Spleen (tissue), 11 donors: ENCODE results near the gene EMC10. TPM values are rescaled to one million over a fixed set of nuclear protein-coding genes. Genes with fewer than 3 reads are reported as not detected.
"Not testable (repeated sequence)": the region's sequence is repeated elsewhere in the genome, so short reads cannot be mapped to it uniquely, and the experiment has no call there.

Source experiments
- DNase-seq: peaks from one replicate; pipeline ENCODE4 v3.0.0-alpha.2; 2020
- H3K27ac ChIP-seq, 8 donors: fragments of 200-600 bp; sonication (generic) in 7 of 8; 1 replicate in 4 of 8; 2 replicates in 4 of 8; pipeline versions ENCODE4 v1.5.0 to v1.8.0; 2016 to 2021; ENCODE audit warnings: inconsistent platforms in 4 of 8, mild to moderate bottlenecking in 4 of 8, moderate library complexity in 1 of 8
- H3K27me3 ChIP-seq, 7 donors: fragments of 200-600 bp; sonication (generic) in 6 of 7; replicated peaks in 1 of 7; 1 replicate in 4 of 7; 2 replicates in 3 of 7; pipeline versions ENCODE4 v1.5.0 to v1.8.0; 2016 to 2021; ENCODE audit warnings: inconsistent platforms in 3 of 7, mild to moderate bottlenecking in 1 of 7
- H3K36me3 ChIP-seq, 6 donors: fragments of 200-600 bp; sonication (generic) in 5 of 6; 1 replicate in 4 of 6; 2 replicates in 2 of 6; pipeline versions ENCODE4 v1.5.0 to v1.8.0; 2016 to 2021; ENCODE audit warnings: inconsistent platforms in 2 of 6
- H3K4me1 ChIP-seq, 6 donors: fragments of 200-600 bp; sonication (generic) in 5 of 6; 1 replicate in 3 of 6; 2 replicates in 3 of 6; pipeline versions ENCODE4 v1.5.0 to v1.8.0; 2016 to 2021; ENCODE audit warnings: inconsistent platforms in 3 of 6
- H3K4me3 ChIP-seq, 8 donors: fragments of 200-600 bp; sonication (generic) in 7 of 8; 1 replicate in 4 of 8; 2 replicates in 4 of 8; pipeline versions ENCODE4 v1.5.0 to v1.8.0; 2016 to 2021; ENCODE audit warnings: inconsistent platforms in 4 of 8, mild to moderate bottlenecking in 4 of 8, moderate library complexity in 2 of 8
- H3K9me3 ChIP-seq, 8 donors: fragments of 200-600 bp; sonication (generic) in 7 of 8; 1 replicate in 4 of 8; 2 replicates in 4 of 8; pipeline versions ENCODE4 v1.5.0 to v1.8.0; 2016 to 2021; ENCODE audit warnings: inconsistent platforms in 4 of 8
- POLR2A ChIP-seq, 3 donors: fragments of 450-650 bp; IDR thresholded peaks; one replicate each; pipeline ENCODE4 v1.5.1; 2017; ENCODE audit warnings: antibody characterized with exemption in 3 of 3, mild to moderate bottlenecking in 1 of 3
- POLR2AphosphoS5 ChIP-seq, 3 donors: sonication (generic); formaldehyde crosslinking; IDR thresholded peaks; one replicate each; pipeline ENCODE4 v1.5.1; 2017; ENCODE audit warnings: antibody characterized with exemption in 3 of 3
- WGBS, 5 donors: extraction: QIAGEN DNeasy Blood & Tissue Kit in 3 of 5; methylation state at CpG; one replicate each; pipeline versions ENCODE4 v1.1.5 to v1.1.7; 2013 to 2018; 5-methylcytosine and 5-hydroxymethylcytosine counted together
- intact Hi-C: fragments of 100-400 bp; cut with DNase I; formaldehyde crosslinking; loops from one replicate; pipeline ENCODE4 v1.15.0; 2023; ENCODE audit warnings: low total_unique reads
- polyA plus RNA-seq, 3 donors: library from polyadenylated mRNA; stranded (reverse); fragments of 200-250 nt; gene quantifications; one replicate each; pipeline ENCODE4 v1.2.1, GENCODE V29; 2013
- total RNA-seq, 7 donors: library from RNA; depleted of rRNA in 3 of 7; stranded (reverse); fragments of >200 nt in 3 of 7; fragmentation: NEBNext Ultra II Directional in 4 of 7; extraction: Animal tissue kit (Norgen Biotek cat#: 25700) in 4 of 7; gene quantifications; one replicate each; pipeline versions ENCODE4 v1.1.0 to v1.2.1, GENCODE V29; 2016 to 2021
- TF ChIP-seq, protein P1 (sequence below), 11 experiments: fragments of 200-600 bp in 7 of 11; fragments of 450-650 bp in 4 of 11; sonication (generic) in 4 of 11; IDR thresholded peaks in 8 of 11; conservative IDR thresholded peaks in 3 of 11; 1 replicate in 7 of 11; 2 replicates in 4 of 11; pipeline versions ENCODE4 v1.4.0 to v1.8.0; 2016 to 2021; ENCODE audit warnings: antibody characterized with exemption in 11 of 11, inconsistent platforms in 4 of 11, mild to moderate bottlenecking in 1 of 11
- donor health status: healthy with polysubstance abuse.
- donor health status: DM: no; HTN: no; CAD: no; lungs with moderate emphysema.
- donor health status: DM: no; HTN: no; CAD: no.
- donor health status: Bipolar disorder and iron deficiency.
- donor health status: healthy.
- donor health status: DM: no; HTN: no; CAD: no.
- donor health status: DM: yes; HTN: yes; CAD: no.

EMC10 gene
- total and polyA plus RNA-seq, 10 donors, result 31.0 to 72.6 (median 60.1) TPM

DNA sequence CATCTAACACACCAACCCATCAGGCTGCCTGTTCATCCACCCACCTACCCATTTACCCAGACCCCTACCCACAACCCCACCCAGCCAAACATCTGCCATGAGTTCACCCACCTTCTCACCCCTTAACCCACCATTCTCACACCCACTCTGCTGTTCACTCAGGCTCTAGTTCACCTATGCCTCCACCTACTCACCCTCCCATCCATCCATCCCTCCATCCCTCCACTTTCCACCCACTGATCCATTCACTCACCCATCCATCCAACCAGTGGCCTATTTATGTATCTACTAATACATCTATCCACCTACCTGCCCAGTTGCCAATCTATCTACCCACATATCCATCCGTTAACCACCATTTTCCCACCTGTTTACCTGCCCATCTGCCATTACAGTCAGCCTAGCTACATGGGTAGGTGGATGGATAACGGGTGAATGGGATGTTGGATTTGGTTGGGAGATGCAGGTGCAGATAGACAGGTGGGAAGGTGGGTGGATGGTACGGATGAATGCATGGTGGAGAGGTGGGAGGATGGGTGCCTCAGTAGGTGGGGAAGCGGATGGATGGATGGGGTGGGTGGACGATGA lies 38.4 kb upstream of the EMC10 start:
- no peaks in the 10 kb centered on the region for H3K9me3 ChIP-seq
- no peak overlapping the region for H3K27ac ChIP-seq
- TF ChIP-seq POLR2AphosphoS5 (IDR thresholded peaks at IDR 0.05) (no peak), POLR2A (IDR thresholded peaks at IDR 0.05) (no peak)
- TF ChIP-seq, protein P1, sequence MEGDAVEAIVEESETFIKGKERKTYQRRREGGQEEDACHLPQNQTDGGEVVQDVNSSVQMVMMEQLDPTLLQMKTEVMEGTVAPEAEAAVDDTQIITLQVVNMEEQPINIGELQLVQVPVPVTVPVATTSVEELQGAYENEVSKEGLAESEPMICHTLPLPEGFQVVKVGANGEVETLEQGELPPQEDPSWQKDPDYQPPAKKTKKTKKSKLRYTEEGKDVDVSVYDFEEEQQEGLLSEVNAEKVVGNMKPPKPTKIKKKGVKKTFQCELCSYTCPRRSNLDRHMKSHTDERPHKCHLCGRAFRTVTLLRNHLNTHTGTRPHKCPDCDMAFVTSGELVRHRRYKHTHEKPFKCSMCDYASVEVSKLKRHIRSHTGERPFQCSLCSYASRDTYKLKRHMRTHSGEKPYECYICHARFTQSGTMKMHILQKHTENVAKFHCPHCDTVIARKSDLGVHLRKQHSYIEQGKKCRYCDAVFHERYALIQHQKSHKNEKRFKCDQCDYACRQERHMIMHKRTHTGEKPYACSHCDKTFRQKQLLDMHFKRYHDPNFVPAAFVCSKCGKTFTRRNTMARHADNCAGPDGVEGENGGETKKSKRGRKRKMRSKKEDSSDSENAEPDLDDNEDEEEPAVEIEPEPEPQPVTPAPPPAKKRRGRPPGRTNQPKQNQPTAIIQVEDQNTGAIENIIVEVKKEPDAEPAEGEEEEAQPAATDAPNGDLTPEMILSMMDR (IDR thresholded peaks at IDR 0.05 in 8 of 11, conservative IDR thresholded peaks at IDR 0.05 in 3 of 11), result no peak
- 90 to 97% (median 92%) methylated on average over 5 of the region's 5 CpGs for WGBS, 5 donors
- H3K27me3 ChIP-seq, result peaks cover 0 to 17% (median 0%) of the 10 kb centered on the region in 7 donors
- intact Hi-C loops, result no loop called here
- no peak overlapping the region for H3K4me3 ChIP-seq
- peaks cover 0 to 25% (median 14%) of the 10 kb centered on the region in 6 donors for H3K4me1 ChIP-seq
- no peak for DNase-seq
- H3K36me3 ChIP-seq, result no peaks in the 10 kb centered on the region

DNA sequence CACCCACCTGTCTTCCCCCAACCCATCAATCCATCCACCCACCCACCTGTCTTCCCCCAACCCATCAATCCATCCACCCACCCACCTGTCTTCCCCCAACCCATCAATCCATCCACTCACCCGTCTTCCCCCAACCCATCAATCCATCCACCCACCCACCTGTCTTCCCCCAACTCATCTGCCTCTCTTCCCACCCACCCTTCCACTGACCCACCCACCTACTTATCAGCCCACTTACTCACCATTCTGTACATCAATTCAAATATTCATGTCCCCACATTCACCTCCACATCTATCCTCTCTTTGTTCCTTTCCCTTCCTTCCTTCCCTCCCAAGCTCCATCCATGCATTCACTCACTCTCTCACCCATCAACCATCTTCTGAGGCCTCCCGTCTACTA lies 37.2 kb upstream of the EMC10 start:
- intact Hi-C loops, DNase-seq, H3K36me3 ChIP-seq, H3K9me3 ChIP-seq, H3K27ac ChIP-seq, H3K27me3 ChIP-seq, H3K4me3 ChIP-seq: not testable (repeated sequence)
- WGBS, 5 donors, result 70 to 89% (median 84%) methylated on average over 2 of the region's 2 CpGs
- peaks cover 0 to 13% (median 9%) of the 10 kb centered on the region in 6 donors for H3K4me1 ChIP-seq

DNA sequence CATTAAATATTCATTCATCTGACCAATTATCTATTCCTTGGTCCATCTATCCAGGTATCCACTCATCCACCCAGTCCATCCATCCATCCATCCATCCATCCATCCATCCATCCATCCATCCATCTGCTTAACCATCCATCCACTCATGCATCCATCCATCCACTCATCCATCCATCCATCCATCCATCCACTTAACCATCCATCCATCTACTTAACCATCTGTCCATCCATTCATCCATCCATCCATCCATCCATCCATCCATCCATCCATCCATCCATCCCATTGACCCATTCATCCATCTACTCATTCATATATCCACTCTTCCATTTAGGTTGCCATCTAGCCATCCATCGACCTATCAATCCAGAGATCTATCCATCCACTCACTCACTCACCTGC lies 32.2 kb upstream of the EMC10 start:
- DNase-seq, result no peak
- Histone ChIP-seq H3K4me3 (no peak overlapping the region), H3K27ac (no peak overlapping the region), H3K4me1 (no peaks in the 10 kb centered on the region), H3K27me3 (no peaks in the 10 kb centered on the region), H3K36me3 (no peaks in the 10 kb centered on the region), H3K9me3 (peaks cover 0 to 6% (median 0%) of the 10 kb centered on the region in 8 donors)
- intact Hi-C loops, result no loop called here
- no peak for TF ChIP-seq POLR2AphosphoS5 (IDR thresholded peaks at IDR 0.05)
- WGBS, 5 donors, result 63 to 92% (median 68%) methylated on average over 1 of the region's 1 CpG

DNA sequence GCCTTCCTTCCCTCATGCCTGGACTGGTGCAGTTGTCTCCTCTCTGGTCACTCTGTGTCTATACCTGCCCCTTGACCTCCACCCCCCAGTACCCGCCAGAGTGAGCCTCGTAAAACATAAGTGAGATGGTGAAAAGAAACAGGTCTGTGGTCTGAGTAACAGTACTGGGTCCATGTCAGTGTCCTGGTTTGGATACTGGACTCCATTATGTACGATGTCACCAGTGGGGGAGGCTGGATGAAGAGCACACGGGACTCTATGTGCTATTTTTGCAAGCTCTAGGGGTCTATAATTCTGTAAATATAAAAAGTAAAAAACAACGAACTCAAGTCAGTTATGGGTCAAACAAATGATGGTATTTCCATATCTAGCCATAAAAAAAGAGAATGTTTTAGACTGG lies 29.3 kb upstream of the EMC10 start:
- Histone ChIP-seq H3K36me3 (no peaks in the 10 kb centered on the region), H3K27me3 (peaks cover 0 to 6% (median 0%) of the 10 kb centered on the region in 7 donors), H3K4me3 (no peak overlapping the region), H3K27ac (no peak overlapping the region), H3K9me3 (peaks cover 0 to 6% (median 0%) of the 10 kb centered on the region in 8 donors), H3K4me1 (no peaks in the 10 kb centered on the region)
- TF ChIP-seq POLR2AphosphoS5 (IDR thresholded peaks at IDR 0.05), result no peak
- TF ChIP-seq POLR2A (IDR thresholded peaks at IDR 0.05), result no peak
- TF ChIP-seq, protein P1 (IDR thresholded peaks at IDR 0.05 in 8 of 11, conservative IDR thresholded peaks at IDR 0.05 in 3 of 11), result no peak
- no peak for DNase-seq
- intact Hi-C loops, result no loop called here
- WGBS, 5 donors, result 80 to 87% (median 84%) methylated on average over 5 of the region's 5 CpGs

DNA sequence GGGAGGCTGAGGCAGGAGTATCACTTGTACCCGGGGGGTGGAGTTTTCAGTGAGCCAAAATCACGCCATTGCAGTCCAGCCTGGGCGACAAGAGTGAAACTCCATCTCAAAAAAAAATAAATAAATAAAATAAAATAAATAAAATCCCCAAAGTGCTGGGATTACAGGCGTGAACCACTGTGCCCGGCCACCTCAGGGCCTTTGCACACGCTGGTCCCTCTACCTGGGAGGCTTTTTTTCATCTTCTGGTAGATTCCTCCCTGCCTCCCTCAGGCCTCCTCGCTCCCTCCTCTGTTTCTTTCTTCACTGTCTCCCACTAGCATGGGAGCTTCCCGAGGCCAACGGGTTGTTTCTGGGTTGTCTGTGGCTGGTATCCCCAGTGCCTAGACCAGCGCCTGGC lies 28.6 kb upstream of the EMC10 start:
- Histone ChIP-seq H3K27me3 (peaks cover 0 to 6% (median 0%) of the 10 kb centered on the region in 7 donors), H3K27ac (no peak overlapping the region), H3K36me3 (no peaks in the 10 kb centered on the region), H3K9me3 (peaks cover 0 to 6% (median 0%) of the 10 kb centered on the region in 8 donors), H3K4me1 (no peaks in the 10 kb centered on the region), H3K4me3 (no peak overlapping the region)
- WGBS, 5 donors, result 92 to 98% (median 93%) methylated on average over 10 of the region's 10 CpGs
- DNase-seq, result no peak
- intact Hi-C loops, result no loop called here
- TF ChIP-seq, protein P1 (IDR thresholded peaks at IDR 0.05 in 8 of 11, conservative IDR thresholded peaks at IDR 0.05 in 3 of 11), result no peak
- TF ChIP-seq POLR2AphosphoS5 (IDR thresholded peaks at IDR 0.05), result no peak
- no peak for TF ChIP-seq POLR2A (IDR thresholded peaks at IDR 0.05)
